ENCODE data around the gene CCDC63. TPM values are rescaled to one million over a fixed set of nuclear protein-coding genes. Genes with fewer than 3 reads are reported as not detected.

Gene CCDC63
- total RNA-seq: not detected

GRCh38 chr12:110846615-110847566 is at the start of gene CCDC63:
Gene CCDC63, plus strand, starts transcription at chr12:110846987. Its CDS starts 5,968 bp downstream, at chr12:110852955.

GRCh38 chr12:110920324-110920910 is 73.6 kb downstream of the CCDC63 start, which contains the start of gene MYL2:
Gene MYL2, minus strand, starts transcription at chr12:110920579. Its CDS starts 50 bp downstream, at chr12:110920529.

Other genes starting within 250 kb of the CCDC63 start
- gene TCTN1, start 232.9 kb upstream of the CCDC63 start, total RNA-seq: 124 TPM
- gene HVCN1, start 157.9 kb upstream of the CCDC63 start, total RNA-seq: 8.8 TPM
- gene PPP1CC, start 104.1 kb upstream of the CCDC63 start, total RNA-seq: 101 TPM
- gene MYL2, start 73.6 kb downstream of the CCDC63 start, total RNA-seq: 8.3 TPM
- gene CUX2, start 187.2 kb downstream of the CCDC63 start, total RNA-seq: 10.2 TPM